ENCODE measurements around the gene GPANK1. TPM values are rescaled to one million over a fixed set of nuclear protein-coding genes. Genes with fewer than 3 reads are reported as not detected.

The GPANK1 gene
- total and polyA plus RNA-seq, 10 donors = 12.4 to 21.3 (median 17.4) TPM

DNA sequence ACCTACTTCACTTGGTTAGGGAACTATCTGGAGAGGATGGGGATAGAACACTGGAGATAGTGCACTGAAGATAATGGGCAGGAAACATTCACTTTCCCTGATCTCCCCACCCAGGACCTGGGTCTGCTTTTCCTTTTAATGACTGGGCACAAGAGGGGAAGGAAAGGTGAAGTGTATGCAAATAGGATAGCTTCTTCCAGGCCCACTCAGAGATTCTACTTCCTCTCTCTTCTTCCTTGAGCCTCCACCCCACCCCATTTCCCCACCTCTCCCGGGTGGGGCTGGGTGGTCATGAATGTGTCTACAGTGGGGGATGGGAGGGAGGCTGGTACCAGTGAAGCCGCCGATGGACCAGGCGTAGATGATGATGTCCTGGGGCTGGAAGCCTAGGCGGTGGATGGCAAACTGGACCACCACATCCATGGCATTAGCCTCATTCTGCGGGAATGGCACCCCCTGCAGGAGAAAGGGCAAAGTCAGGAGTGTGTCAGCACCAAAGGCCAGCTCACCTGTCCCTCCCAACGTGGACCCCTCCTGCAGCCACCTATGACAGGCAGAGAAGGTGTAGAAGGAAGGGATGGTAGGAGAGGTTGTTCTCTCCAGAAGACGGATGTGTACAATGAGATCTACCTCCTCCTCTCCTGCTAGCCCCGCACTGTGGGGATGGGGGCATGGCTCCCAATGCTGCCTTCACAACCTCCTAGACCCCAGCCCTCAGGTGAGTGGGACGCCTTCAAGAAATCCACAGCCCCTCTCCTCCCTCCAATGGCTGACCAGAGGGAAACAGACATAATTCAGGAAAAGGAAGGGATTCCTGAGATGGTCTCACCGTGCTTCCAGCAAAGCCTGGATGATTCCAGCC lies 24.7 kb upstream of the GPANK1 start:
- Histone ChIP-seq H3K4me3 (no peak overlapping the region), H3K36me3 (peaks cover 0 to 100% (median 90%) of the 10 kb centered on the region in 6 donors), H3K27me3 (replicated peaks in 1 of 7) (no peaks in the 10 kb centered on the region), H3K4me1 (peaks cover 0 to 14% (median 9%) of the 10 kb centered on the region in 6 donors), H3K9me3 (no peaks in the 10 kb centered on the region), H3K27ac (peak overlapping the region in 2 of 8 donors; percentile 28 to 53)
- no peak for DNase-seq
- TF ChIP-seq, protein P1, sequence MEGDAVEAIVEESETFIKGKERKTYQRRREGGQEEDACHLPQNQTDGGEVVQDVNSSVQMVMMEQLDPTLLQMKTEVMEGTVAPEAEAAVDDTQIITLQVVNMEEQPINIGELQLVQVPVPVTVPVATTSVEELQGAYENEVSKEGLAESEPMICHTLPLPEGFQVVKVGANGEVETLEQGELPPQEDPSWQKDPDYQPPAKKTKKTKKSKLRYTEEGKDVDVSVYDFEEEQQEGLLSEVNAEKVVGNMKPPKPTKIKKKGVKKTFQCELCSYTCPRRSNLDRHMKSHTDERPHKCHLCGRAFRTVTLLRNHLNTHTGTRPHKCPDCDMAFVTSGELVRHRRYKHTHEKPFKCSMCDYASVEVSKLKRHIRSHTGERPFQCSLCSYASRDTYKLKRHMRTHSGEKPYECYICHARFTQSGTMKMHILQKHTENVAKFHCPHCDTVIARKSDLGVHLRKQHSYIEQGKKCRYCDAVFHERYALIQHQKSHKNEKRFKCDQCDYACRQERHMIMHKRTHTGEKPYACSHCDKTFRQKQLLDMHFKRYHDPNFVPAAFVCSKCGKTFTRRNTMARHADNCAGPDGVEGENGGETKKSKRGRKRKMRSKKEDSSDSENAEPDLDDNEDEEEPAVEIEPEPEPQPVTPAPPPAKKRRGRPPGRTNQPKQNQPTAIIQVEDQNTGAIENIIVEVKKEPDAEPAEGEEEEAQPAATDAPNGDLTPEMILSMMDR (IDR thresholded peaks at IDR 0.05 in 8 of 11, conservative IDR thresholded peaks at IDR 0.05 in 3 of 11) = peak in 3 of 11 experiments; percentile 5 to 42 (median 13)
- TF ChIP-seq POLR2A (IDR thresholded peaks at IDR 0.05) (no peak), POLR2AphosphoS5 (IDR thresholded peaks at IDR 0.05) (peak in 2 of 3 donors; percentile 25 to 29)
- 78 to 83% (median 82%) methylated on average over 9 to 11 of the region's 11 CpGs for WGBS, 5 donors
- intact Hi-C loops (cut with DNase I; ENCODE audit: low total_unique reads) = no loop called here

DNA sequence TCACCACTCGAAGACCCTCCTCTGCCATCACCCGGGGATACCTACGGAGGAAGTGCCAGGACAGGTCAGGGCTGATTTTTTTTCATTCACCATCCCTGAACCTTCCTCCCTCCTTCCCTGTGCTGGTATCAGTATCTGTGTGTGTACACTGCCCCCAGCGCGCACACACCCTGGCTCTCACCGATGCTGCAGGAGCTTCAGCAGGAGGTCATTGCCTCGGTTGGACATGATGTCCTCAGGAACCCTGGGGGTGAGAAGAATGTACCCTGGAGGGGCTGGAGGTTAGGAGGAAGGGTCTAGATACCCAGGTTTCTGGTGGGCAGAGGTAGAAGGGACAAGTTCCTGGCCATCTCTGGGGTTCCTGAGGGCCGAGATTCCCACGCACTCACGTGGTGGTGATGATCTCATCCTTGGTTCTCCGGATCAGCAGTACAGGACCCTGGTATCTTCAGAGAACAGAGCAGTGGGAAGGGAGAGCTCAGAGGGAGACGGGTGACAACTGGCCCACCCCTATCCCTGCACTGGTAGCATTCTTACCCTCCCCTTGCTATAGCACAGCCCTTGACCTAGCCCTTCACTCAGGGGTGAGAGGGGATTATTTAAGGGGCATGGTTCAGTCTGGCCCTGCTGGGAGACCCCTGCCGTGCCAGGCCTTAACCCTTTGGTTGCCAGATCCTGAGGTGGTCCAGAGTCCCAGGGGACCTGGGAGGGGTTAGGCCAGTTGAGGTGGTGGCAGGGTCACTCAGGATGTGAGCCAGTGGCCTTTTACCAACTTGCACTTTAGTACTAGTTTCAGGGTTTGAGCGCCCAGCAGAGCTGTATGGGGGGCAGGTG lies 23.3 kb upstream of the GPANK1 start:
- 80 to 91% (median 90%) methylated on average over 14 of the region's 14 CpGs for WGBS, 5 donors
- H3K4me3 ChIP-seq = no peak overlapping the region
- no peaks in the 10 kb centered on the region for H3K27me3 ChIP-seq (replicated peaks in 1 of 7)
- intact Hi-C loops (cut with DNase I; ENCODE audit: low total_unique reads) = no loop called here
- peak in 1 of 3 donors; percentile 1 for TF ChIP-seq POLR2AphosphoS5 (IDR thresholded peaks at IDR 0.05)
- TF ChIP-seq POLR2A (IDR thresholded peaks at IDR 0.05) = no peak
- TF ChIP-seq, protein P1 (IDR thresholded peaks at IDR 0.05 in 8 of 11, conservative IDR thresholded peaks at IDR 0.05 in 3 of 11) = no peak
- H3K4me1 ChIP-seq = peaks cover 0 to 22% (median 12%) of the 10 kb centered on the region in 6 donors
- peak overlapping the region in 1 of 8 donors; percentile 3 for H3K27ac ChIP-seq
- H3K9me3 ChIP-seq = no peaks in the 10 kb centered on the region
- no peak for DNase-seq
- H3K36me3 ChIP-seq = peaks cover 0 to 94% (median 79%) of the 10 kb centered on the region in 6 donors

DNA sequence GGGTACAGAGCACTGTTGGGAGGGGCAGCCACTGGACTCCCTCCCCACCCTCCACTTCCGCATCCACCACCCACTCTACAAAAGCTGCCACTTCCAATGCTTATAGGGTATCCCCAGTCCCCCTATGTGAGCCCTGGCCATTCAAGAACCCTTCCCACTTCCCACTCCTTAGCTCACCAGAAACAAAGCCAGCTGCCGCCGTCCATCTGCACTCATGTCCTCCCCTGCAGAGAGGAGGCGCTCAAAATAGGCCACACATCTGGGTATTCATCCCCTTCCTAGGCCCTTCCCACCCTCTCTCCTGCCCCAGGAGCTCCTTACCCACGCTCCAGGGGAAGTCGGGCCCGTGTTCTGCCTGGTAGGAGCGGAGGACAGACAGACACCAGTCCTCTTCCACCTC lies 22.5 kb upstream of the GPANK1 start:
- Histone ChIP-seq H3K36me3 (peaks cover 0 to 86% (median 72%) of the 10 kb centered on the region in 6 donors), H3K4me3 (no peak overlapping the region), H3K9me3 (no peaks in the 10 kb centered on the region), H3K27ac (peak overlapping the region in 1 of 8 donors; percentile 3), H3K4me1 (peaks cover 0 to 29% (median 15%) of the 10 kb centered on the region in 6 donors), H3K27me3 (replicated peaks in 1 of 7) (no peaks in the 10 kb centered on the region)
- intact Hi-C loops (cut with DNase I; ENCODE audit: low total_unique reads) = no loop called here
- 86 to 94% (median 92%) methylated on average over 8 of the region's 8 CpGs for WGBS, 5 donors
- DNase-seq = no peak
- TF ChIP-seq POLR2AphosphoS5 (IDR thresholded peaks at IDR 0.05) (peak in 2 of 3 donors; percentile 1 to 15), POLR2A (IDR thresholded peaks at IDR 0.05) (no peak)

DNA sequence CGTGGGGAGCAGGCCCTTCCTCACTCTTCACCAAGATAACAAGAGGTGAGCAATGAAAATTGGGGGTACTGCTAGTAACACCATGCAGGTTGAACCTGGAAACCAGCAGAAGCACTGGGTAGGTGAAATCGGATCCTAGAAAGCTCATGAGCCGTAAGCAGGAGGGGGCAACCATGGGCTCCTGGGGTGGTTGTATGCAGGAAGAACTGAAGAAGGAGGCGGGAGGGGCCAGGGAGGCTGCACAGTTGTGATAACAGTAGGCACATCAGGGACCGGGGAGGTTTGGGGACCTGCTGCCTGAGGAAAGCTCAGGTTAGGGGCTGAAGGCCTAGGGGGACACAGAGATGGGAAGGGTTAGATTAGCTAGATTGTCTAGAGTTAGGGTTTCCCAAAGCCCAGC lies 21.7 kb upstream of the GPANK1 start:
- no peak overlapping the region for H3K4me3 ChIP-seq
- intact Hi-C loops (cut with DNase I; ENCODE audit: low total_unique reads) = no loop called here
- DNase-seq = no peak
- 81 to 88% (median 85%) methylated on average over 5 of the region's 5 CpGs for WGBS, 5 donors
- peaks cover 0 to 38% (median 21%) of the 10 kb centered on the region in 6 donors for H3K4me1 ChIP-seq
- H3K9me3 ChIP-seq = no peaks in the 10 kb centered on the region
- peaks cover 0 to 78% (median 63%) of the 10 kb centered on the region in 6 donors for H3K36me3 ChIP-seq
- no peak overlapping the region for H3K27ac ChIP-seq
- no peak for TF ChIP-seq POLR2AphosphoS5 (IDR thresholded peaks at IDR 0.05)
- TF ChIP-seq POLR2A (IDR thresholded peaks at IDR 0.05) = no peak
- TF ChIP-seq, protein P1 (IDR thresholded peaks at IDR 0.05 in 8 of 11, conservative IDR thresholded peaks at IDR 0.05 in 3 of 11) = no peak
- no peaks in the 10 kb centered on the region for H3K27me3 ChIP-seq (replicated peaks in 1 of 7)

All from spleen (tissue), 11 donors.